GM21447 (cell line): Measurements from ENCODE around the gene MAGEA4.

Experiments used
- ATAC-seq: cut with Tn5 transposase; IDR thresholded peaks from one replicate; pipeline ENCODE4 v1.9.1; 2021; ENCODE audit not compliant: unreplicated experiment

The MAGEA4 gene

DNA sequence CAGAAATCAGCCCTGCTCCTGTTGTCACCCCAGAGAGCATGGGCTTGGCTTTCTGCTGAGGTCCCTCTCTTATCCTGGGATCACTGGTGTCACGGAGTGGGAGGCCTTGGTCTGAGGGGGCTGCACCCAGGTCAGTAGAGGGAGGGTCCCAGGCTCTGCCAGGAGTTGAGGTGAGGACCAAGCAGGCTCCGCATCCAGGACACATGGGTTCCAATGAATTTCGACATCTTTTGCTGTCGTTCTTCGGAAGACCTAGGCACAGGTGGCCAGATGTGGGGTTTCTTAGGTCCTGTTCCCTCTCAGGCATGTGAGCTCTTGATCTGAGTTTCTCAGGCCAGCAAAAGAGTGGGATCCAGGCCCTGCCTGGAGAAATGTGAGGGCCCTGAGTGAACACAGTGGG is 10.0 kb downstream of the MAGEA4 start:
- no peak for ATAC-seq

DNA sequence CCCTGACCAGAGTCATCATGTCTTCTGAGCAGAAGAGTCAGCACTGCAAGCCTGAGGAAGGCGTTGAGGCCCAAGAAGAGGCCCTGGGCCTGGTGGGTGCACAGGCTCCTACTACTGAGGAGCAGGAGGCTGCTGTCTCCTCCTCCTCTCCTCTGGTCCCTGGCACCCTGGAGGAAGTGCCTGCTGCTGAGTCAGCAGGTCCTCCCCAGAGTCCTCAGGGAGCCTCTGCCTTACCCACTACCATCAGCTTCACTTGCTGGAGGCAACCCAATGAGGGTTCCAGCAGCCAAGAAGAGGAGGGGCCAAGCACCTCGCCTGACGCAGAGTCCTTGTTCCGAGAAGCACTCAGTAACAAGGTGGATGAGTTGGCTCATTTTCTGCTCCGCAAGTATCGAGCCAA is 11.0 kb downstream of the MAGEA4 start:
- no peak for ATAC-seq

DNA sequence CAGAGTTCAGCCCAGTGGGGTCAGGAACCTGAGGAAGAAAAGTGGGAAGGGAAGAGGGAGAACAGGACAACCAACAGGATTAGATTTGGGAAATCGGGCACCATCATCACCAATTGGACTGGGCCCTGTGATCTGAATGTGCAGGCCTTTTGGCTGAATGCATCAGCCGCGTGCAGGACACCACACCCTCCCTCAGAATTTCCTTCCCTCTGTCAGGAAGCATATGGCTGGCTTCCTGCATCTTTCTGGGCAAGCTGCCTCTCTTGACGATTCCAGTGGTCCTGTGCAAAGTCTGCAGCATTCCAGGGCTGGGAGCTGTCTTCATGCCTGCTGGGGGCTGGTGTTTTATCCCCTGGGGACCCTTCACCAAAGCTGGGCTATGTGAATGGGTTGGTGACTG is 16.4 kb downstream of the MAGEA4 start:
- ATAC-seq = no peak

DNA sequence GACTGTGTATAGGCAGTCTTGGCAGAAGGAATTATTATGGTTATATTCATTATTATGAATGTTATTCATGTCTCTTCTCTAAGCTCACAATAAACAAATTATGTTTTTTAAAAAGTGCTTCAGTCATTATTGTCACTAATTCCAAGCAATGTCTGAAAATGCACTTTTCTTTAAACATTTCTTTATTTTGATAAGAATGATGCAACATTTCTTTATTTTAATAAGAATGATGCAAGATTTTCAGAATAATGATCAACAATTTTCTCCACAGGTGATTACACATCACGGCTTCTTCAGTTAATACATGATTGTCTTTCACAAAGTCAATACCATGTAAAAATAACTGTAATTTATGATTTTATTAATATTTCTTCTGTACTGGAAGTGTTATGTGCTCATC is 22.7 kb downstream of the MAGEA4 start:
- no peak for ATAC-seq

DNA sequence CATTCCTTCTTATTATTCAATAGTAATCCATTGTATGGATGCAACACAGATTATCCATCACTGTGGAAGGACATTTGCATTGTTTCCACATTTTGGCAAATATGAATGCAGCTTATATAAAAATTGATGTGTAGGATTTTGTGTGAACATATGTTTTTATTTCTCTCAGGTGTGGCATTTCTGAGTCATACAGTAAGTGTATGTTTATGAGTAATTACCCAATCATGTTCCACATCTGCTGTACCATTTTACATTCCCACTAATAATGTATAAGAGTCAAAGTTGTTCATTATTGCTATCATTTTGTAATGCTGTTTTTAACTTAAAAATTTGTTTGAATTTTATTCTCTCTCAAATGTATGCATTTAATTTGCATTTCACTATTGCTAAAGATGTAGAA is 25.5 kb downstream of the MAGEA4 start:
- no peak for ATAC-seq

DNA sequence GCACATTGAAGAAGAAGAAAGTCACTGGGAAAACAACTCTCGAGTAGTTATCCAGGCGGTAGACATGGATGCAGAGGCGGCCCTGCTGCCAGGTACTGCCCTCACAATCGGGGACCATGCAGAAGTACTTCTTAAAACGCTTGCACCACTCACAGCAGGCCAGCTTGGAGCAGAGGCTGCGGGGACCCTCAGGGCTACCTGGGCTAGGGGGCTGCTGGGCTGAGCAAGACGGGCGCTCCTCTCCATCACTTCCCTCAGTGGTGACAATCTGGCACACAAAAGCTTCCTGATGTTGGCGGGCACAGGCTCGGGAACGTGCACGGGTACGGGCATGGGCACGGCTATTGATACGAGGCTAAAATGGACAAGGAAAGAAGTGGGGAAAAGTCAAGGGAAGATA is 42.0 kb downstream of the MAGEA4 start:
- ATAC-seq = no peak

DNA sequence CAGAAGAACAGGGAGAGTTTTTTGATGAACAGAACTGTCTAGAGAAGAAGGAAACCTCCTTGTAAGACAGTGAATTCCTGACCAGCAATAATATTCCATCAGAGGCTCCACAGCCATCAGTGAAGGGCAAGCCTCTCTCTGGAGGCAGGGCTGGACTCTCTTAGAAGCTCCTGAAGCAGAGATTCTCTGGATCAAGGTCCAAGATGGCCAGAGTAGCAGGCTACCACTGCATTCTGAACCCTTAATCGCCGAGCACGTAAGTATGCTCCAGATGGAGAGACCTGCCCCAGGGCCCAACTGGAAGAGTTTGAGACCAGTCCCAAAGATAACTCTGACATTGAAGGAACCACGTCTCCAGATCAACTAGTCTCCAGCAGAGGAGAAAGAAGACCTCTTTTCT is 45.4 kb downstream of the MAGEA4 start:
- ATAC-seq = no peak

DNA sequence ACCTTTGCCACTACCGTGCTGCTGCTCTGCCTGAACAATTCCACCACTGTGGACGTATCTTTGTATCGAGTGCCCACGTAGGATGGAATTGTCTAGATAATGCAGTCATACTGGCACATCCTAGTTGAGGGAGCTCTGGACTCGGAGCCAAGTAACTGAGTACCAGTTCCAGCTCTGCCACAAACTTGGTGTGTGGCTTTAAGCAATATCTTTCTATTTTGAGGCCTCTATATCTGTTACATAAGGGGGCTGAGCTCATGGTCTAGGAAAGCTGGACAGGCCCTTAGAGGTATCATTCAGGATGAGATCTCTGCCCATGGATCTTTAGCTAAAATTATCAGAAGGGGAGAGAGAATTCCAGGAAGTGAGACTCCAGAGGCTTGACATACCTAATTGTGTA is 49.3 kb downstream of the MAGEA4 start:
- ATAC-seq = no peak

DNA sequence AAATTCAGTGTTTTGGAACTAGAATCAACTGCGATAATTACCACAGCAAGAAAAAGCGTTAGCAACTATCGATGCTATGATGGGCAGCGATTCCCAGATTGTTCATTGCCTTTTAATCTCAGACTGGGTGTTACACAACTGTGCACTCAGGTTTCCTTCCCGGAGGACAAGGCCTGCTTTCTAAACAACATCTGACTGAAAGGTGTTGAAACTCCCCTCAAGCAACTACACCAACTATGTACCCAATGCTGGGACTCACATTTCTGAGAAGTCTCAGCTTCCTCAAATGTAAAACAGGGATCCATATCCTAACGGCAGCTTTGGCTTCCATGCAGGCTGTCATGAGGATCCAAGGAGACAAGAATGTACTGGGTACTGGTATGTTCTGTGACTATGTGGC is 53.5 kb downstream of the MAGEA4 start:
- no peak for ATAC-seq

DNA sequence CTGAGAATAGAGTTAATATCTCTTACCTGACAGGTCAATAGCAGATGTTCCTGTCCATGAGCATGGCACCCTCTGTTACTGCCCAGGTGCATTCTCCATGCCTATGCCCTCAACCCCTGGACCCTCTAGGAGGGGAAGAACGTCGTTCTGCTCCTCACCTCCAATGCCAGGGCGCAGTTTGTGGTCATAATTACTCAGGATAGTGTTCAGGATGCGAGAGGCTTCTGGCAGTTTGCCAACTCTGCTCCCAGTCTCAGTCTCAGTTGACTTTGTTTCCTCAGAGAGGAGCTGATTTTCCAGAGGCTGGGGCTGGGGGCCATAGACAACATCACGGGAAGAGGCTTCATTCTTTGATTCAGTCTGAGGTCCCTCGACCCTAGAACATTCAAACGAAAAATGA is 57.3 kb downstream of the MAGEA4 start:
- no peak for ATAC-seq

DNA sequence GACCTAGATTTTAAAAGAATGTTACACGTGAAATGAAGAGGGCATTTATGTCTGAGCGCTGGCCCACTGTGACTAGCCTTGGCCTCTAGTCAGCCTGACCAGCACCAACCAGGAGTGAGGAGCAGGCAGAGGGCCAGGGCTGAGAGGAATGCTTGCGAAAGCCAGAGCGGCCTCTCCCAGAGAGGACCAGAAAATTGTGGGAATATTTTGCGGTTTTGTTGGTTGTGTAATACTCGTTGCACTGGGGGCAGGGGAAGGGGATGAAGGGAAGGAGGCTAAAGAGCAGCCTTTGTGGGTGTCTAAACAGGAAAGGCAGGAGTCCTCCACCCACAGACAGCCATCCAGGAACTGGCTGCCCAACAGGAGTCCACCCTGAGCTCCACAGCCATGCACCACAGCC is 58.0 kb downstream of the MAGEA4 start:
- ATAC-seq = no peak

DNA sequence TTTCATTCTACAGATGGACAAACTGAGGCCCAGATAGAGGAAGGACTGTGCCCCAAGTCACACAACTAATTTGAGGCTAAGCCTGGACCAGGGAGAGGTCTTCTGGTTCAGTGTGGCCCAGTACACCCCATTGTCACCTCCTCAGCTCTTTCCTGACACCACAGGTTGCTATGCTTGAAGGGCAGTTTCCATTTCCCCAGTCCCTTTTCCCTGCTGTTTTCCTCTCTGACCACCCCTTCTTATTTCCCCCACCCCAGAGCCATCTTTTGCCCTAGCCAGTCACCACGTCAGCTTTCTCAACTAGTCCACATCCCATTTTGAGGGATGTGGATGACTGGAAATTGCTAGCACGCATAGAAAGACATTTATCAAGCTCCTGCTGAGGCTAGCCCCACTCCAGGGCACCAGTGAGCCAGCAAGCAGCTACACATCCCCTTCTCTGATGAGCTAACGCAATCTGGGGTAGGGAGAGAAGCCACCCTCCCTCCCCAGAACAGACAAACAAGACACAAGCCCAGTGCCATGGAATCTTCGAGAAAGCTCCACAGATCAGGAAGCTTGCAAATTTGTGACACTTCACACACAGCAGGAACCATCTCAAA is 60.5 kb downstream of the MAGEA4 start:
- ATAC-seq = no peak

DNA sequence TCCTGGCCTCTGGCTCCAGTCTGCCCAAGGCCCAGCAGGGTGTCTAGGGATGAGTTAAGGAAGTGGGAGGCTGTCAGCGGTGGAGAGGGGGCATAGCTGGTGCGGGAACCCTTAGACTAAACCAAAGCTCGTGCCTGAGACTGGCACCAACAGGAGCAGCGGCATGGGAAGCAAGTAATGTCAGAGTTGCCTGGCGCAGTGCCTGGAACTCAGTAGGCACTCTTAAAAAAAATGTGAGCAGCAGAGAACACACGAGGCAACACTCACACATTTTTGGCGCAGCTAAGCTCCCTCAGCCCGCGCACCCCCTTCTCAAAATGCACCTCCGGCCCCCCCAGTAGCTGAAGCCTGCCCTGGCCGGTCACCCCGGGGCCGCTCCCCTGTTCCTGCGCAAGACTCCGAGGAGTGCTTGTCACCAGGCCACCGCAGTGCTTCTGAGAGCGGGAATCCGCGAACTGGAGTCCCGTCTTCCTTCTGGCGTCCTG is 61.2 kb downstream of the MAGEA4 start:
- no peak for ATAC-seq
